Measurements from ENCODE around the gene FAM47E. TPM values are rescaled to one million over a fixed set of nuclear protein-coding genes. Genes with fewer than 3 reads are reported as not detected.
A peak's percentile ranks its signal among the peaks of the same experiment; 100 is the strongest.

FAM47E gene
- total and polyA plus RNA-seq, 2 of the 13 experiments (the other 11 are each of a cell fraction or from before 2014, with no cell fraction given): 0.33 to 0.66 TPM

DNA sequence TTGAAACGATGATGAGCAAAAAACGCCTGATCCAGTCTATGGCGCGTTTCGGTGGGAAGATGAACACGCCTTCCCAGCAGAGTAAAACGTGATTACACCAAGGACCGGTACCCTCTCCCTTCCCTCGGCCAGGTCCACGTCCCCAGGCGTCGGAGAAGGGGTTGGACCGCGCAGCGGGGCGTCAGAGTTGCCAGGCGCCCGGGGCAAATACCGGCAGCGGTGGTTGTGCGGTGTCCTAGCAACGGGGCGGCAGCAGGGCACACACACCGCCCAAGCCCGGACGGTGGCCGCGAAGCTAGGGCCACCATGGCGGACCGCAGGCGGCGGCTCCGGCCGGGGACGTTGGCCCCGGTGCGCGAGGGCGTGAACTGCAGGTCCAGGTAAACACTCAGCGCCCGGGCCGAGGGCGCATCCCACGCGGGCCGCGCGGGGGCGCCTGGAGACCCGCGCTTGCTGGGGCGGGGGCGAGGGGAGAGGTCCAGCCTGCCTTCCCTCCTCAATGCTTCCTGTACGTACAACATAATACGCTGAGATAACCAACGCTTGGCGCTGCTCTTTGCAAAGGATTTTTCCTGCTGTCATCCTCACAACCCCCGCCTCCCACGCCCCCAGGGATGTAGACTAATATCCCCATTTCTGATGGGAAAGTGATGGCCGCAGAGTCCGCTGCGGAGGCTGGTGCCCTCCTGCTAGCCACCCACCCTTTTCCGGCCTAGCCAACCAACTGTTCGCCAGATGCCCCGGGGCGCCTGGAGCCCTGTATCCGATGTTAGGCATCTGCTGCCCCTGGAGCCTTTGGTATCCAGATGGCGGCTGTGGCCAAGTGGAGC, at the start of gene FAM47E (continued):
- no peak for TF ChIP-seq TCF7 (IDR thresholded peaks at IDR 0.05; ENCODE audit: low read depth)
- no peak for TF ChIP-seq ZMYM2 (CRISPR knock-in tag; IDR thresholded peaks at IDR 0.05)
- TF ChIP-seq, protein P1, sequence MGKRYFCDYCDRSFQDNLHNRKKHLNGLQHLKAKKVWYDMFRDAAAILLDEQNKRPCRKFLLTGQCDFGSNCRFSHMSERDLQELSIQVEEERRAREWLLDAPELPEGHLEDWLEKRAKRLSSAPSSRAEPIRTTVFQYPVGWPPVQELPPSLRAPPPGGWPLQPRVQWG (CRISPR knock-in tag; IDR thresholded peaks at IDR 0.05; ENCODE audit: borderline replicate concordance, low read depth): no peak
- TF ChIP-seq STAG1 (CRISPR knock-in tag; IDR thresholded peaks at IDR 0.05): peak; percentile 83
- TF ChIP-seq TEAD2 (CRISPR knock-in tag; IDR thresholded peaks at IDR 0.05): no peak
- TF ChIP-seq ZBTB14 (CRISPR knock-in tag; IDR thresholded peaks at IDR 0.05): no peak
- TF ChIP-seq RCOR2 (CRISPR knock-in tag; IDR thresholded peaks at IDR 0.05): no peak
- no peak for TF ChIP-seq ATRX (CRISPR knock-in tag; IDR thresholded peaks at IDR 0.05; ENCODE audit: borderline replicate concordance)
- TF ChIP-seq, protein P2, sequence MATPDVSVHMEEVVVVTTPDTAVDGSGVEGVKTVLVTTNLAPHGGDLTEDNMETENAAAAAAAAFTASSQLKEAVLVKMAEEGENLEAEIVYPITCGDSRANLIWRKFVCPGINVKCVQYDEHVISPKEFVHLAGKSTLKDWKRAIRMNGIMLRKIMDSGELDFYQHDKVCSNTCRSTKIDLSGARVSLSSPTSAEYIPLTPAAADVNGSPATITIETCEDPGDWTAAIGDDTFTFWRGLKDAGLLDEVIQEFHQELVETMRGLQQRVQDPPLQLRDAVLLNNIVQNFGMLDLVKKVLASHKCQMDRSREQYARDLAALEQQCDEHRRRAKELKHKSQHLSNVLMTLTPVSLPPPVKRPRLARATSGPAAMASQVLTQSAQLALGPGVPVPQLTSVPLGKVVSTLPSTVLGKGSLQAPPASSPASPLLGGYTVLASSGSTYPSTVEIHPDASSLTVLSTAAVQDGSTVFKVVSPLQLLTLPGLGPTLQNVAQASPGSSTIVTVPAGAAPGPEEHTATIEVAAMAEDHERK (CRISPR knock-in tag; IDR thresholded peaks at IDR 0.05; ENCODE audit: low read depth): no peak
- TF ChIP-seq ZNF703 (CRISPR knock-in tag; IDR thresholded peaks at IDR 0.05; ENCODE audit: borderline replicate concordance): 0 out of 2 replicates have a peak, but pooled peaks have one; percentile 77
- TF ChIP-seq, protein P3, sequence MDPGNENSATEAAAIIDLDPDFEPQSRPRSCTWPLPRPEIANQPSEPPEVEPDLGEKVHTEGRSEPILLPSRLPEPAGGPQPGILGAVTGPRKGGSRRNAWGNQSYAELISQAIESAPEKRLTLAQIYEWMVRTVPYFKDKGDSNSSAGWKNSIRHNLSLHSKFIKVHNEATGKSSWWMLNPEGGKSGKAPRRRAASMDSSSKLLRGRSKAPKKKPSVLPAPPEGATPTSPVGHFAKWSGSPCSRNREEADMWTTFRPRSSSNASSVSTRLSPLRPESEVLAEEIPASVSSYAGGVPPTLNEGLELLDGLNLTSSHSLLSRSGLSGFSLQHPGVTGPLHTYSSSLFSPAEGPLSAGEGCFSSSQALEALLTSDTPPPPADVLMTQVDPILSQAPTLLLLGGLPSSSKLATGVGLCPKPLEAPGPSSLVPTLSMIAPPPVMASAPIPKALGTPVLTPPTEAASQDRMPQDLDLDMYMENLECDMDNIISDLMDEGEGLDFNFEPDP (CRISPR knock-in tag; conservative IDR thresholded peaks at IDR 0.05): no peak
- peak; percentile 82 for TF ChIP-seq ZMYM4 (CRISPR knock-in tag; IDR thresholded peaks at IDR 0.05)
- TF ChIP-seq SRSF1 (optimal IDR thresholded peaks at IDR 0.05; ENCODE audit: low read depth, low read length): peak; percentile 58
- no peak; the same call in 1 of the 2 replicates for TF ChIP-seq KDM4B (CRISPR knock-in tag; IDR thresholded peaks at IDR 0.05)
- TF ChIP-seq, protein P4, sequence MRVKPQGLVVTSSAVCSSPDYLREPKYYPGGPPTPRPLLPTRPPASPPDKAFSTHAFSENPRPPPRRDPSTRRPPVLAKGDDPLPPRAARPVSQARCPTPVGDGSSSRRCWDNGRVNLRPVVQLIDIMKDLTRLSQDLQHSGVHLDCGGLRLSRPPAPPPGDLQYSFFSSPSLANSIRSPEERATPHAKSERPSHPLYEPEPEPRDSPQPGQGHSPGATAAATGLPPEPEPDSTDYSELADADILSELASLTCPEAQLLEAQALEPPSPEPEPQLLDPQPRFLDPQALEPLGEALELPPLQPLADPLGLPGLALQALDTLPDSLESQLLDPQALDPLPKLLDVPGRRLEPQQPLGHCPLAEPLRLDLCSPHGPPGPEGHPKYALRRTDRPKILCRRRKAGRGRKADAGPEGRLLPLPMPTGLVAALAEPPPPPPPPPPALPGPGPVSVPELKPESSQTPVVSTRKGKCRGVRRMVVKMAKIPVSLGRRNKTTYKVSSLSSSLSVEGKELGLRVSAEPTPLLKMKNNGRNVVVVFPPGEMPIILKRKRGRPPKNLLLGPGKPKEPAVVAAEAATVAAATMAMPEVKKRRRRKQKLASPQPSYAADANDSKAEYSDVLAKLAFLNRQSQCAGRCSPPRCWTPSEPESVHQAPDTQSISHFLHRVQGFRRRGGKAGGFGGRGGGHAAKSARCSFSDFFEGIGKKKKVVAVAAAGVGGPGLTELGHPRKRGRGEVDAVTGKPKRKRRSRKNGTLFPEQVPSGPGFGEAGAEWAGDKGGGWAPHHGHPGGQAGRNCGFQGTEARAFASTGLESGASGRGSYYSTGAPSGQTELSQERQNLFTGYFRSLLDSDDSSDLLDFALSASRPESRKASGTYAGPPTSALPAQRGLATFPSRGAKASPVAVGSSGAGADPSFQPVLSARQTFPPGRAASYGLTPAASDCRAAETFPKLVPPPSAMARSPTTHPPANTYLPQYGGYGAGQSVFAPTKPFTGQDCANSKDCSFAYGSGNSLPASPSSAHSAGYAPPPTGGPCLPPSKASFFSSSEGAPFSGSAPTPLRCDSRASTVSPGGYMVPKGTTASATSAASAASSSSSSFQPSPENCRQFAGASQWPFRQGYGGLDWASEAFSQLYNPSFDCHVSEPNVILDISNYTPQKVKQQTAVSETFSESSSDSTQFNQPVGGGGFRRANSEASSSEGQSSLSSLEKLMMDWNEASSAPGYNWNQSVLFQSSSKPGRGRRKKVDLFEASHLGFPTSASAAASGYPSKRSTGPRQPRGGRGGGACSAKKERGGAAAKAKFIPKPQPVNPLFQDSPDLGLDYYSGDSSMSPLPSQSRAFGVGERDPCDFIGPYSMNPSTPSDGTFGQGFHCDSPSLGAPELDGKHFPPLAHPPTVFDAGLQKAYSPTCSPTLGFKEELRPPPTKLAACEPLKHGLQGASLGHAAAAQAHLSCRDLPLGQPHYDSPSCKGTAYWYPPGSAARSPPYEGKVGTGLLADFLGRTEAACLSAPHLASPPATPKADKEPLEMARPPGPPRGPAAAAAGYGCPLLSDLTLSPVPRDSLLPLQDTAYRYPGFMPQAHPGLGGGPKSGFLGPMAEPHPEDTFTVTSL (CRISPR knock-in tag; IDR thresholded peaks at IDR 0.05; ENCODE audit: borderline replicate concordance): 0 out of 2 replicates have a peak, but pooled peaks have one; percentile 25
- 0 out of 2 replicates have a peak, but pooled peaks have one; percentile 34 for TF ChIP-seq MYNN (CRISPR knock-in tag; IDR thresholded peaks at IDR 0.05; ENCODE audit: low read depth)
- peak; percentile 82 for TF ChIP-seq ERF (CRISPR knock-in tag; IDR thresholded peaks at IDR 0.05)
